Esophagus muscularis mucosa (tissue), 4 donors: Measurements from ENCODE around the gene GSC2. TPM values are rescaled to one million over a fixed set of nuclear protein-coding genes. Genes with fewer than 3 reads are reported as not detected.
A peak's percentile ranks its signal among the peaks of the same experiment; 100 is the strongest.

ENCODE experiments used
- DNase-seq: peaks from one replicate; pipeline ENCODE4 v3.0.0-alpha.2; 2017; ENCODE audit errors: extremely low spot score
- H3K27ac ChIP-seq, 4 donors: fragments of 200-600 bp; sonication (generic); replicated peaks in 1 of 4; 1 replicate in 3 of 4; 2 replicates in 1 of 4; pipeline ENCODE4 v1.5.1; 2016 to 2019; ENCODE audit warnings: mild to moderate bottlenecking in 1 of 4
- H3K27me3 ChIP-seq, 4 donors: fragments of 200-600 bp; sonication (generic); one replicate each; pipeline versions ENCODE4 v1.5.1 to v1.6.0; 2016 to 2019
- H3K36me3 ChIP-seq, 4 donors: fragments of 200-600 bp; sonication (generic); one replicate each; pipeline ENCODE4 v1.5.1; 2016 to 2019
- H3K4me1 ChIP-seq, 4 donors: fragments of 200-600 bp; sonication (generic); one replicate each; pipeline ENCODE4 v1.5.1; 2016 to 2019
- H3K4me3 ChIP-seq, 4 donors: fragments of 200-600 bp; sonication (generic); 1 replicate in 2 of 4; 2 replicates in 2 of 4; pipeline ENCODE4 v1.5.1; 2016 to 2019; ENCODE audit warnings: mild to moderate bottlenecking in 4 of 4, moderate library complexity in 1 of 4
- H3K9me3 ChIP-seq, 4 donors: fragments of 200-600 bp; sonication (generic); 1 replicate in 3 of 4; 2 replicates in 1 of 4; pipeline ENCODE4 v1.5.1; 2016 to 2019
- CTCF ChIP-seq, 3 experiments: fragments of 200-600 bp in 2 of 3; fragments of 450-650 bp in 1 of 3; sonication (generic) in 2 of 3; IDR thresholded peaks; one replicate each; pipeline ENCODE4 v1.5.1; 2017 to 2019; ENCODE audit warnings: antibody characterized with exemption in 3 of 3, mild to moderate bottlenecking in 2 of 3, moderate library complexity in 1 of 3
- EP300 ChIP-seq: sonication (generic); formaldehyde crosslinking; IDR thresholded peaks from one replicate; pipeline ENCODE4 v1.6.1; 2017; ENCODE audit warnings: antibody characterized with exemption
- POLR2A ChIP-seq: fragments of 450-650 bp; IDR thresholded peaks from one replicate; pipeline ENCODE4 v1.6.1; 2017; ENCODE audit warnings: antibody characterized with exemption, moderate library complexity, mild to moderate bottlenecking, low read depth
- POLR2AphosphoS5 ChIP-seq, 2 donors: sonication (generic); formaldehyde crosslinking; IDR thresholded peaks; one replicate each; pipeline ENCODE4 v1.6.1; 2017; ENCODE audit warnings: antibody characterized with exemption in 2 of 2
- WGBS: methylation state at CpG from one replicate; pipeline ENCODE4 v1.1.5; 2018; 5-methylcytosine and 5-hydroxymethylcytosine counted together
- intact Hi-C: fragments of 100-400 bp; cut with DNase I; formaldehyde crosslinking; loops from one replicate; pipeline ENCODE4 v1.15.1; 2023
- total RNA-seq, 4 donors: library from RNA; depleted of rRNA; stranded (reverse); fragments of >200 nt; gene quantifications; one replicate each; pipeline versions ENCODE4 v1.1.0 to v1.2.1, GENCODE V29; 2016

GSC2 gene
- total RNA-seq, 4 donors from 2014 or later = not detected

DNA sequence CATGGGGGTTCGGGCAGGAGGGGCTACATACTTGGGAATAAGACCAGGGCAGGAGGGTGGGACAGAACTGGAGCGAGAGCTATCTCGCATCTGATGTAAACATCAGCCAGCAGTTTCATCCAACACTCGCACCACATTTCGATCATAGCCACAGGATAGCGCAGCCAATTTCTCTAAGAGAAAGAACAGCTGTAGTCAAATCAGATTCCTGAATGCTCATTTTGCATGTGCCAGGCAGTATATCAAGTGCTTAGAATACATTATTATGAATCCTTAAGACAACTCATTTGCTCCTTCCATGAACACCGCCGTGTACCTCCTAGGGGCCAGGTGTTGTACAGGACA, 42.4 kb downstream of the GSC2 start:
- no peak for DNase-seq
- H3K36me3 ChIP-seq = no peaks in the 10 kb centered on the region
- no peaks in the 10 kb centered on the region for H3K27me3 ChIP-seq
- H3K4me3 ChIP-seq = no peak overlapping the region
- H3K4me1 ChIP-seq = peaks cover 57 to 84% (median 81%) of the 10 kb centered on the region in 4 donors
- H3K9me3 ChIP-seq = no peaks in the 10 kb centered on the region
- WGBS = 72% methylated on average over 8 of the region's 8 CpGs
- intact Hi-C loops = no loop called here
- H3K27ac ChIP-seq = no peak overlapping the region
- TF ChIP-seq EP300 (no peak), POLR2AphosphoS5 (IDR thresholded peaks at IDR 0.05) (no peak), POLR2A (no peak), CTCF (IDR thresholded peaks at IDR 0.05) (no peak)

- Histone ChIP-seq H3K4me3 (no peak overlapping the region), H3K27me3 (no peaks in the 10 kb centered on the region), H3K4me1 (peaks cover 57 to 83% (median 81%) of the 10 kb centered on the region in 4 donors), H3K36me3 (no peaks in the 10 kb centered on the region), H3K27ac (peak overlapping the region in 1 of 4 donors; percentile 7), H3K9me3 (no peaks in the 10 kb centered on the region)
- intact Hi-C loops = no loop called here
- WGBS = 78% methylated on average over 3 of the region's 3 CpGs
- TF ChIP-seq EP300 (no peak), POLR2A (no peak), POLR2AphosphoS5 (IDR thresholded peaks at IDR 0.05) (no peak), CTCF (IDR thresholded peaks at IDR 0.05) (no peak)
- DNase-seq = no peak
These were observed 43.0 kb downstream of the GSC2 start for GRCh38 chr22:19106886-19107729.

- DNase-seq = no peak
- H3K4me3 ChIP-seq = no peak overlapping the region
- H3K4me1 ChIP-seq = peaks cover 57 to 78% (median 74%) of the 10 kb centered on the region in 4 donors
- 70% methylated on average over 15 of the region's 18 CpGs for WGBS
- peaks cover 0 to 1% (median 0%) of the 10 kb centered on the region in 4 donors for H3K36me3 ChIP-seq
- H3K9me3 ChIP-seq = no peaks in the 10 kb centered on the region
- intact Hi-C loops = no loop called here
- no peaks in the 10 kb centered on the region for H3K27me3 ChIP-seq
- TF ChIP-seq POLR2A = no peak
- TF ChIP-seq POLR2AphosphoS5 (IDR thresholded peaks at IDR 0.05) = no peak
- TF ChIP-seq EP300 = no peak
- no peak for TF ChIP-seq CTCF (IDR thresholded peaks at IDR 0.05)
- H3K27ac ChIP-seq = peak overlapping the region in 1 of 4 donors; percentile 36
These were observed 44.0 kb downstream of the GSC2 start for GRCh38 chr22:19105867-19106802.

GRCh38 chr22:19105456-19105855, 44.6 kb downstream of the GSC2 start:
- no peak overlapping the region for H3K4me3 ChIP-seq
- no peak for DNase-seq
- no peaks in the 10 kb centered on the region for H3K9me3 ChIP-seq
- intact Hi-C loops = no loop called here
- H3K27me3 ChIP-seq = no peaks in the 10 kb centered on the region
- no peak for TF ChIP-seq CTCF (IDR thresholded peaks at IDR 0.05)
- TF ChIP-seq POLR2A = no peak
- TF ChIP-seq EP300 = no peak
- no peak for TF ChIP-seq POLR2AphosphoS5 (IDR thresholded peaks at IDR 0.05)
- peaks cover 52 to 71% (median 68%) of the 10 kb centered on the region in 4 donors for H3K4me1 ChIP-seq
- H3K36me3 ChIP-seq = peaks cover 0 to 3% (median 0%) of the 10 kb centered on the region in 4 donors
- WGBS = 100% methylated on average over 2 of the region's 8 CpGs
- H3K27ac ChIP-seq = peak overlapping the region in 1 of 4 donors; percentile 36
